Tibial nerve (tissue), 4 donors: ENCODE data around the gene RASA3. TPM values are rescaled to one million over a fixed set of nuclear protein-coding genes. Genes with fewer than 3 reads are reported as not detected.
A peak's percentile ranks its signal among the peaks of the same experiment; 100 is the strongest.
"Not testable (repeated sequence)": the region's sequence is repeated elsewhere in the genome, so short reads cannot be mapped to it uniquely, and the experiment has no call there.

Source experiments
- DNase-seq, 2 donors: peaks; one replicate each; pipeline ENCODE4 v3.0.0-alpha.2; 2019; ENCODE audit warnings: low spot score in 2 of 2
- H3K27ac ChIP-seq, 4 donors: fragments of 200-600 bp; sonication (generic) in 3 of 4; one replicate each; pipeline ENCODE4 v1.5.1; 2017 to 2019; ENCODE audit warnings: mild to moderate bottlenecking in 1 of 4
- H3K27me3 ChIP-seq, 2 donors: fragments of 200-600 bp; sonication (generic) in 1 of 2; one replicate each; pipeline versions ENCODE4 v1.5.1 to v1.6.0; 2017 to 2019
- H3K36me3 ChIP-seq, 3 donors: fragments of 200-600 bp; sonication (generic); one replicate each; pipeline ENCODE4 v1.5.1; 2018 to 2019
- H3K4me1 ChIP-seq, 4 donors: fragments of 200-600 bp; sonication (generic) in 3 of 4; one replicate each; pipeline ENCODE4 v1.5.1; 2017 to 2019
- H3K4me3 ChIP-seq, 4 donors: fragments of 200-600 bp; sonication (generic) in 3 of 4; one replicate each; pipeline ENCODE4 v1.5.1; 2017 to 2019; ENCODE audit warnings: mild to moderate bottlenecking in 1 of 4, moderate library complexity in 1 of 4
- H3K9me3 ChIP-seq, 4 donors: fragments of 200-600 bp; sonication (generic) in 3 of 4; one replicate each; pipeline ENCODE4 v1.5.1; 2017 to 2019
- EP300 ChIP-seq, 2 donors: sonication (generic); formaldehyde crosslinking; IDR thresholded peaks; one replicate each; pipeline ENCODE4 v1.6.1; 2017; ENCODE audit warnings: antibody characterized with exemption in 2 of 2, mild to moderate bottlenecking in 1 of 2
- POLR2A ChIP-seq, 2 donors: fragments of 450-650 bp; IDR thresholded peaks; one replicate each; pipeline ENCODE4 v1.6.1; 2017; ENCODE audit warnings: antibody characterized with exemption in 2 of 2, mild to moderate bottlenecking in 2 of 2, moderate library complexity in 2 of 2
- WGBS, 2 donors: methylation state at CpG; one replicate each; pipeline ENCODE4 v1.1.5; 2018; 5-methylcytosine and 5-hydroxymethylcytosine counted together
- total RNA-seq, 4 donors: library from RNA; depleted of rRNA; stranded (reverse); fragments of >200 nt; gene quantifications; one replicate each; pipeline ENCODE4 v1.1.0, GENCODE V29; 2016
- TF ChIP-seq, protein P1 (sequence below), 5 experiments: fragments of 200-600 bp in 3 of 5; fragments of 450-650 bp in 2 of 5; sonication (generic) in 3 of 5; IDR thresholded peaks; one replicate each; pipeline ENCODE4 v1.5.1; 2016 to 2019; ENCODE audit warnings: antibody characterized with exemption in 5 of 5, mild to moderate bottlenecking in 3 of 5, moderate library complexity in 2 of 5

RASA3 gene
- total RNA-seq, 4 donors from 2014 or later: 36.2 to 63.3 (median 46.3) TPM

DNA sequence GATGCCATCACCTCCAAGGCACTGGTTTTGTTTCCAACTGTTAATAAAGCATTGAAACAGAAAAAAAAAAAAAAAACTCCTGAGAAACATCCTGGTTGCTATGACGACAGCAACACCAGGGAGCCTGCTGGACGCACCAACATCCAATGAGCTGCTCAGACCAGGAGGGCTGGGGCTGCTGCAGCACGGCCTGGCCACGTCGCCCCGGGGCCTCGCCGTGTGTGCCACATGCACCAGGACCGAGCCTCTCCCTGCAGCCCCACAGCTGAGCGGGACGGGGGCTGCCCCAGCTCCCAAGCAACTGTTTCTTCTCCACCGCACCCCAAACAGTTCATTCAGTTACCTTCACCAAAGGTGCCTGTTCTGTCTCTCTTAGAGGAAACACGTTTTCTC lies 54.5 kb downstream of the RASA3 start:
- Histone ChIP-seq H3K36me3 (peaks cover 0 to 19% (median 0%) of the 10 kb centered on the region in 3 donors), H3K27me3 (no peaks in the 10 kb centered on the region), H3K9me3 (no peaks in the 10 kb centered on the region), H3K27ac (peak overlapping the region in 3 of 4 donors; percentile 71 to 87 (median 85)), H3K4me1 (peaks cover 0 to 48% (median 23%) of the 10 kb centered on the region in 4 donors), H3K4me3 (no peak overlapping the region)
- DNase-seq: peak in 1 of 2 donors; percentile 9
- WGBS, 2 donors: 68% methylated on average over 13 of the region's 13 CpGs
- TF ChIP-seq, protein P1, sequence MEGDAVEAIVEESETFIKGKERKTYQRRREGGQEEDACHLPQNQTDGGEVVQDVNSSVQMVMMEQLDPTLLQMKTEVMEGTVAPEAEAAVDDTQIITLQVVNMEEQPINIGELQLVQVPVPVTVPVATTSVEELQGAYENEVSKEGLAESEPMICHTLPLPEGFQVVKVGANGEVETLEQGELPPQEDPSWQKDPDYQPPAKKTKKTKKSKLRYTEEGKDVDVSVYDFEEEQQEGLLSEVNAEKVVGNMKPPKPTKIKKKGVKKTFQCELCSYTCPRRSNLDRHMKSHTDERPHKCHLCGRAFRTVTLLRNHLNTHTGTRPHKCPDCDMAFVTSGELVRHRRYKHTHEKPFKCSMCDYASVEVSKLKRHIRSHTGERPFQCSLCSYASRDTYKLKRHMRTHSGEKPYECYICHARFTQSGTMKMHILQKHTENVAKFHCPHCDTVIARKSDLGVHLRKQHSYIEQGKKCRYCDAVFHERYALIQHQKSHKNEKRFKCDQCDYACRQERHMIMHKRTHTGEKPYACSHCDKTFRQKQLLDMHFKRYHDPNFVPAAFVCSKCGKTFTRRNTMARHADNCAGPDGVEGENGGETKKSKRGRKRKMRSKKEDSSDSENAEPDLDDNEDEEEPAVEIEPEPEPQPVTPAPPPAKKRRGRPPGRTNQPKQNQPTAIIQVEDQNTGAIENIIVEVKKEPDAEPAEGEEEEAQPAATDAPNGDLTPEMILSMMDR (IDR thresholded peaks at IDR 0.05): no peak
- no peak for TF ChIP-seq POLR2A (IDR thresholded peaks at IDR 0.05)
- no peak for TF ChIP-seq EP300 (IDR thresholded peaks at IDR 0.05)

- Histone ChIP-seq H3K27me3 (no peaks in the 10 kb centered on the region), H3K4me1 (peaks cover 0 to 50% (median 23%) of the 10 kb centered on the region in 4 donors)
- peak in 1 of 2 donors; percentile 9 for DNase-seq
Measured at GRCh38 chr13:114077099-114077932, 55.1 kb downstream of the RASA3 start.

DNA sequence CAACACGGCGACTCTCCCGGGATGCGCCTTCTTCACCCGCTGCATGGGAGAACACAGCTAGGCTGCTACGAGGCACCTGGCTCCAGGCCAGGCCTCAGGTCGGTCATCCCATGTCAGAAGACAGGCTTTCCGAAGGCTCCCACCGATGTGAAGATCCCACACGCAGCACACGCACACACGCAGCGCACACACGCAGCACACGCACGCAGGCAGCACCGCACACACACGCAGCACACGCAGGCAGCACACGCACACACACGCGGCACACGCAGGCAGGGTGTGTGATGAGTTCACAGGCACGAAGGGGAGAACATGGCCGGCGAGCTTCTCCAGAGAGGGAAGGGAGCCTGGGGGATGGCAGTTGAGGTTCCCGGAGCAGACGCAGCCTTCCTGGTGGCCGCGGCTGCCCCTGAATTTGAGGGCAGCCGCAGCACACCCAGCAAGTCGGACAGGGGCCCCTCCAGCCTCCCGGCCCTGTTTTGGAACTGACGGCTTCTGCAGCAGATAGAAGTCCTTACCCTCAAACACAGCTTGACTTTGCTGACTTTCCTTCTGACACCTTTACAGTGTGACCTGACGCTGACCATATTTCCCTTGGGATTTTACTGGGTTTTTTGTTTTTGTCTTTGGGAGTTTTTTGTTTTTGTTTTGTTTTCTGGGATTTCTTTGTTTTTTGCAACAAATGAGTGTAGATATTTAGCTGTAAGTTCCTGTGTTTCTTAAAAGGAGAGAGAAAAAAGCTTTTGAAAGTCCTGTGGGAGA lies 55.9 kb downstream of the RASA3 start:
- 91 to 93% methylated on average over 35 of the region's 35 CpGs for WGBS, 2 donors
- H3K36me3 ChIP-seq: peaks cover 0 to 24% (median 0%) of the 10 kb centered on the region in 3 donors
- peak in 1 of 2 donors; percentile 12 for DNase-seq
- H3K27me3 ChIP-seq: no peaks in the 10 kb centered on the region
- TF ChIP-seq, protein P1 (IDR thresholded peaks at IDR 0.05): no peak
- TF ChIP-seq EP300 (IDR thresholded peaks at IDR 0.05) (no peak), POLR2A (IDR thresholded peaks at IDR 0.05) (no peak)
- H3K4me3 ChIP-seq: no peak overlapping the region
- H3K4me1 ChIP-seq: peaks cover 0 to 52% (median 25%) of the 10 kb centered on the region in 4 donors
- H3K9me3 ChIP-seq: no peaks in the 10 kb centered on the region
- peak overlapping the region in 1 of 4 donors; percentile 85 for H3K27ac ChIP-seq

More at GRCh38 chr13:114077099-114077932, 55.1 kb downstream of the RASA3 start:
- 85 to 86% methylated on average over 34 of the region's 34 CpGs for WGBS, 2 donors
- Histone ChIP-seq H3K9me3 (no peaks in the 10 kb centered on the region), H3K36me3 (peaks cover 0 to 24% (median 0%) of the 10 kb centered on the region in 3 donors), H3K27ac (peak overlapping the region in 2 of 4 donors; percentile 85 to 87), H3K4me3 (no peak overlapping the region)
- no peak for TF ChIP-seq POLR2A (IDR thresholded peaks at IDR 0.05)
- no peak for TF ChIP-seq EP300 (IDR thresholded peaks at IDR 0.05)
- TF ChIP-seq, protein P1 (IDR thresholded peaks at IDR 0.05): no peak

- not testable (repeated sequence) for H3K9me3 ChIP-seq, H3K4me3 ChIP-seq, H3K27me3 ChIP-seq, H3K27ac ChIP-seq
- 97 to 98% methylated on average over 20 to 24 of the region's 45 CpGs for WGBS, 2 donors
- DNase-seq: peak in 1 of 2 donors; percentile 3
- H3K4me1 ChIP-seq: peaks cover 0 to 56% (median 25%) of the 10 kb centered on the region in 4 donors
- H3K36me3 ChIP-seq: peaks cover 0 to 24% (median 0%) of the 10 kb centered on the region in 3 donors
Measured at GRCh38 chr13:114075811-114076210, 56.6 kb downstream of the RASA3 start.

DNA sequence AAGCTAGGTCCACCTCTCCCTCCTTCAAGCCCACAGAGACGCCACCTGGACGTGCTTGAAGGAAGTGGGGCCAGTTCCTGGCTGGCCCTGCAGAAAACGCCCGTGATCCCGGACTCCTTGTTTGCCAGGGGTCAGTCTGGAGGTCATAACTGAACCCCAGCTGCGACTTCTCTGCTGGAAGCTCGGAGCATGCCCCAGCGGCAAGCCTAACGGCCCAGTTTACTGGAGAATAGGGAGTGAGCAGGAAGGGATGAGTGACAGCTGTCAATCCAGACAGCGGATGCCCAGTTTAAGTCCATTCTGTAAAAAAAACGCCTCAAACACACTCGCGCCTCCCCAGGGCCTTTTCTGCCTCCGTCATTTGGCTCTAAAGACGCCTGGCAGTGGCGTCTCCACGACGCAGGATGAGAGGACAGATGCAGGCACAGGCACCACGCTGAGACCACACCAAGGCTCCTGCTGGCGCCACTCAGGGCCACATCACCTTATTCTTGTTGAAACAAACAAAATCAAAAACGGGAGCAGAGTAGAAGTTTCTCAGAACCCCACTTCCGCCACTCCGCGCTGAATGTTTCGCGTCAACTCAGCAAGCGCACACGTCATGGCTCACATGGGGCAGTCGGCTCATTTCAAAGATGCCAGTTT lies 57.6 kb downstream of the RASA3 start:
- no peaks in the 10 kb centered on the region for H3K9me3 ChIP-seq
- H3K36me3 ChIP-seq: peaks cover 0 to 24% (median 0%) of the 10 kb centered on the region in 3 donors
- H3K4me1 ChIP-seq: peaks cover 0 to 47% (median 19%) of the 10 kb centered on the region in 4 donors
- H3K27me3 ChIP-seq: no peaks in the 10 kb centered on the region
- TF ChIP-seq POLR2A (IDR thresholded peaks at IDR 0.05) (no peak), EP300 (IDR thresholded peaks at IDR 0.05) (no peak)
- TF ChIP-seq, protein P1 (IDR thresholded peaks at IDR 0.05): no peak
- H3K4me3 ChIP-seq: no peak overlapping the region
- peak in 1 of 2 donors; percentile 12 for DNase-seq
- WGBS, 2 donors: 82% methylated on average over 29 of the region's 29 CpGs
- H3K27ac ChIP-seq: peak overlapping the region in 2 of 4 donors; percentile 15 to 28
